Measurements from ENCODE around the gene HAS3. TPM values are rescaled to one million over a fixed set of nuclear protein-coding genes. Genes with fewer than 3 reads are reported as not detected.

Gene HAS3
- total RNA-seq, 1 experiment from 2014 or later = 6.9 TPM

DNA sequence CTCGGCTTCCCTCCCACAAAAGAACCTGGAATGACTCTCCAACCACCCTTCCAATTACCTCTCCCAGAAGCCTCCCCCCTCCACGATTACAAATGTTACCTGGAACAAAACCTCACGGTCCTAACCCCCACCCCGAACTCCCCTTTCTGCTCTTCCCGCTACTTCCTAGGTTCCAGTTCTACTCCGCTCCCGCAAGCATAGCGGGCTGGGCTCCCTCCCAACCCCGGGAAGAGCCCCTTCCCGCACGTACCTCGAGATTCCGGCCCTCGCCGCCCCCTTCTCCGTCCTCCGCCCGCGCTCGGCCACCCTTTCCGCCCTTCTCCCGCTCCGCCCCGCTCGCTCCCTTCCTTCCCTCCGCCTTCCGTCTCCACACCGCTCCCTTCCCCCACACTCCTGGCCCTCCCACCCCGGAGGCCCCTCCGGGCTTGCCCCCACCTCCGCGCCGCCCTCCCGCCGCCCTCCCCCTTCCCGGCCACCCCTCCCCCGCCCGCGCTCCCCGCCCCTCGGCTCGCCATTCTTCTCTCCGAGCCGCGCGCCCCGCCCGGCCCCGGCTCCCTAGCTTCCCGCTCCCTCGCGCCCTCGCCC, 26.5 kb downstream of the HAS3 start:
- peak; percentile 75 for ATAC-seq
- Histone ChIP-seq H3K27ac (ENCODE audit: low read length) (peak overlapping the region; percentile 89), H3K4me1 (ENCODE audit: control insufficient read depth, insufficient read depth, low read length) (peaks cover 17% of the 10 kb centered on the region), H3K9me3 (ENCODE audit: control insufficient read depth, insufficient read depth, low read depth, low read length) (no peaks in the 10 kb centered on the region), H3K36me3 (ENCODE audit: control insufficient read depth, insufficient read depth, low read length) (peaks cover 9% of the 10 kb centered on the region), H3K27me3 (ENCODE audit: control insufficient read depth, insufficient read depth, low read length) (no peaks in the 10 kb centered on the region), H3K4me3 (ENCODE audit: low read depth in 2 of 2, low read length in 2 of 2) (peak overlapping the region; percentile 61 to 92)
- ChIA-PET POLR2A (interaction anchor here (0.6 to 0.7 kb wide), 2 partner anchors 101 to 129 kb away, joined by 3 to 4 read pairs; no protein-coding TSS in a partner anchor), CTCF (interaction anchor here (0.5 to 0.6 kb wide), 2 partner anchors 16 to 833 kb away, joined by 6 to 15 read pairs; no protein-coding TSS in a partner anchor)
- DNase-seq (ENCODE audit: low read depth, low spot score) = no peak
- no TSS peak for BruUV-seq (replicated peaks)
- in situ Hi-C loops (cut with HindIII; ENCODE audit: low pct_unique_long_range_greater_than_20kb, low sequenced_read_pairs) (no loop called here), intact Hi-C loops (cut with micrococcal nuclease; ENCODE audit: unreplicated experiment) (no loop called here)
- TF ChIP-seq POLR2AphosphoS5 (IDR thresholded peaks at IDR 0.05; ENCODE audit: low read depth, low read length) (no peak), SIN3A (IDR thresholded peaks at IDR 0.05; ENCODE audit: borderline replicate concordance, insufficient read depth, low read depth, low read length) (no peak)
- TF ChIP-seq, protein P1, sequence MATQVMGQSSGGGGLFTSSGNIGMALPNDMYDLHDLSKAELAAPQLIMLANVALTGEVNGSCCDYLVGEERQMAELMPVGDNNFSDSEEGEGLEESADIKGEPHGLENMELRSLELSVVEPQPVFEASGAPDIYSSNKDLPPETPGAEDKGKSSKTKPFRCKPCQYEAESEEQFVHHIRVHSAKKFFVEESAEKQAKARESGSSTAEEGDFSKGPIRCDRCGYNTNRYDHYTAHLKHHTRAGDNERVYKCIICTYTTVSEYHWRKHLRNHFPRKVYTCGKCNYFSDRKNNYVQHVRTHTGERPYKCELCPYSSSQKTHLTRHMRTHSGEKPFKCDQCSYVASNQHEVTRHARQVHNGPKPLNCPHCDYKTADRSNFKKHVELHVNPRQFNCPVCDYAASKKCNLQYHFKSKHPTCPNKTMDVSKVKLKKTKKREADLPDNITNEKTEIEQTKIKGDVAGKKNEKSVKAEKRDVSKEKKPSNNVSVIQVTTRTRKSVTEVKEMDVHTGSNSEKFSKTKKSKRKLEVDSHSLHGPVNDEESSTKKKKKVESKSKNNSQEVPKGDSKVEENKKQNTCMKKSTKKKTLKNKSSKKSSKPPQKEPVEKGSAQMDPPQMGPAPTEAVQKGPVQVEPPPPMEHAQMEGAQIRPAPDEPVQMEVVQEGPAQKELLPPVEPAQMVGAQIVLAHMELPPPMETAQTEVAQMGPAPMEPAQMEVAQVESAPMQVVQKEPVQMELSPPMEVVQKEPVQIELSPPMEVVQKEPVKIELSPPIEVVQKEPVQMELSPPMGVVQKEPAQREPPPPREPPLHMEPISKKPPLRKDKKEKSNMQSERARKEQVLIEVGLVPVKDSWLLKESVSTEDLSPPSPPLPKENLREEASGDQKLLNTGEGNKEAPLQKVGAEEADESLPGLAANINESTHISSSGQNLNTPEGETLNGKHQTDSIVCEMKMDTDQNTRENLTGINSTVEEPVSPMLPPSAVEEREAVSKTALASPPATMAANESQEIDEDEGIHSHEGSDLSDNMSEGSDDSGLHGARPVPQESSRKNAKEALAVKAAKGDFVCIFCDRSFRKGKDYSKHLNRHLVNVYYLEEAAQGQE (IDR thresholded peaks at IDR 0.05; ENCODE audit: insufficient read depth in 1 of 2, low read depth in 2 of 2, low read length in 1 of 2) = no peak
- TF ChIP-seq, protein P2, sequence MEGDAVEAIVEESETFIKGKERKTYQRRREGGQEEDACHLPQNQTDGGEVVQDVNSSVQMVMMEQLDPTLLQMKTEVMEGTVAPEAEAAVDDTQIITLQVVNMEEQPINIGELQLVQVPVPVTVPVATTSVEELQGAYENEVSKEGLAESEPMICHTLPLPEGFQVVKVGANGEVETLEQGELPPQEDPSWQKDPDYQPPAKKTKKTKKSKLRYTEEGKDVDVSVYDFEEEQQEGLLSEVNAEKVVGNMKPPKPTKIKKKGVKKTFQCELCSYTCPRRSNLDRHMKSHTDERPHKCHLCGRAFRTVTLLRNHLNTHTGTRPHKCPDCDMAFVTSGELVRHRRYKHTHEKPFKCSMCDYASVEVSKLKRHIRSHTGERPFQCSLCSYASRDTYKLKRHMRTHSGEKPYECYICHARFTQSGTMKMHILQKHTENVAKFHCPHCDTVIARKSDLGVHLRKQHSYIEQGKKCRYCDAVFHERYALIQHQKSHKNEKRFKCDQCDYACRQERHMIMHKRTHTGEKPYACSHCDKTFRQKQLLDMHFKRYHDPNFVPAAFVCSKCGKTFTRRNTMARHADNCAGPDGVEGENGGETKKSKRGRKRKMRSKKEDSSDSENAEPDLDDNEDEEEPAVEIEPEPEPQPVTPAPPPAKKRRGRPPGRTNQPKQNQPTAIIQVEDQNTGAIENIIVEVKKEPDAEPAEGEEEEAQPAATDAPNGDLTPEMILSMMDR (IDR thresholded peaks at IDR 0.05) = no peak

DNA sequence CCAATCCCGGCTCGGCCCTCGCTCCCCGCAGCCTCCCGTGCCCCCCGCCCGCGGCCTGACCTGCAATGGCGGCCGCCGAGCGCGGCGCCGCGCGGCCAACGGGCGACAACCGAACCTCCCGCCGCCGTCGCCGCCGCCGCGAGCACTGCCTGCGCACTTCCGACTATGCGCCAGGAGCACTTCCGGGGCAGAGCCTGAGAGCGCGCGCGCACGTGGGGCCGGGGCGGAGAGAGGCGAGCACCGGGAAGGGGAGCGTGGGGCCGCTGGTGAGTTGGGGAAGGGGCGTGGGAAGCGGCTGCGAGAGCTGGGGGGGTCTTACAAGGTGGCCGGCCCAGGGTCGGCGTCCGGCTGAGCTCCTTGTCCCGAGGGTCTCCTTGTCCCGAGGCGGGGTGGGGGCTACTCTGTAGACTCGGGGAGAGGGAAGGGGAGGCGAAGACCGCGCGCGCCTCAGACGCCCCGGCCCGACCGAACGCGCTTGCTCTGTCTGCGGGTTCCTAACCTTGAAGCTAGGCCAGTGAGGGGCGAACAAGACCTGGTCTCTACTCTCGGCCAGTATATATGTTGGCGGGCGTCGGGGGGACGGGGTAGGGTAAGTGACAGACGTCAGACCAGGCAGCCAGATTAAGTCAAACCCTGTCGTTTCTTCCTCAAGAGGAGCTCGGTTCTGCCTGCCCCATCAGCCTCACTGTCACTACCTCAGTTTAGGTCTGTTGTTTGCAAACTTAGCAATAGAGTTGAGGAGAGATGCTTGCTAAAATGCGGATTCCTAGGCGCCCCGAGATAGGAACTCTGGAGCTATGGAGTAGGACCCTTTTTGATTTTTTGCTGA, 27.2 kb downstream of the HAS3 start, which contains the start of the genes CHTF8 and UTP4:
TSS of gene CHTF8 (minus strand) at position 165 of the 829 bp plus-strand sequence. CDS start 11,130 bp downstream, outside the sequence.
TSS of gene UTP4 (plus strand) at position 226 of the 829 bp plus-strand sequence. CDS start 811 bp downstream, outside the sequence.
- H3K36me3 ChIP-seq (ENCODE audit: control insufficient read depth, insufficient read depth, low read length) = peaks cover 9% of the 10 kb centered on the region
- DNase-seq (ENCODE audit: low read depth, low spot score) (no peak), ATAC-seq (peak; percentile 99)
- H3K9me3 ChIP-seq (ENCODE audit: control insufficient read depth, insufficient read depth, low read depth, low read length) = no peaks in the 10 kb centered on the region
- POLR2A ChIA-PET = interaction anchor here (0.5 to 0.6 kb wide), 5 partner anchors 19 to 822 kb away, joined by 3 to 9 read pairs (median 3); no protein-coding TSS in a partner anchor
- CTCF ChIA-PET = interaction anchor here (0.5 kb wide), 1 partner anchor 16 kb away, joined by 6 read pairs; no protein-coding TSS in a partner anchor
- no TSS peak for BruUV-seq (replicated peaks)
- in situ Hi-C loops (cut with HindIII; ENCODE audit: low pct_unique_long_range_greater_than_20kb, low sequenced_read_pairs) (no loop called here), intact Hi-C loops (cut with micrococcal nuclease; ENCODE audit: unreplicated experiment) (no loop called here)
- H3K4me3 ChIP-seq (ENCODE audit: low read depth in 2 of 2, low read length in 2 of 2) = peak within 1 kb of the TSS; percentile 61 to 92
- peak; percentile 77 for TF ChIP-seq POLR2AphosphoS5 (IDR thresholded peaks at IDR 0.05; ENCODE audit: low read depth, low read length)
- TF ChIP-seq, protein P2 (IDR thresholded peaks at IDR 0.05) = no peak
- TF ChIP-seq SIN3A (IDR thresholded peaks at IDR 0.05; ENCODE audit: borderline replicate concordance, insufficient read depth, low read depth, low read length) = peak; percentile 67; the same call in 1 of the 2 replicates
- TF ChIP-seq TCF7L2 (IDR thresholded peaks at IDR 0.05; ENCODE audit: low read depth, low read length) = no peak
- TF ChIP-seq, protein P1 (IDR thresholded peaks at IDR 0.05; ENCODE audit: insufficient read depth in 1 of 2, low read depth in 2 of 2, low read length in 1 of 2) = no peak
- peaks cover 17% of the 10 kb centered on the region for H3K4me1 ChIP-seq (ENCODE audit: control insufficient read depth, insufficient read depth, low read length)
- H3K27ac ChIP-seq (ENCODE audit: low read length) = peak within 1 kb of the TSS; percentile 89
- H3K27me3 ChIP-seq (ENCODE audit: control insufficient read depth, insufficient read depth, low read length) = no peaks in the 10 kb centered on the region
